ENCODE data around the gene SLC25A42. TPM values are rescaled to one million over a fixed set of nuclear protein-coding genes. Genes with fewer than 3 reads are reported as not detected.

Gene SLC25A42
- total RNA-seq, 1 experiment from 2014 or later = 8.1 TPM

DNA sequence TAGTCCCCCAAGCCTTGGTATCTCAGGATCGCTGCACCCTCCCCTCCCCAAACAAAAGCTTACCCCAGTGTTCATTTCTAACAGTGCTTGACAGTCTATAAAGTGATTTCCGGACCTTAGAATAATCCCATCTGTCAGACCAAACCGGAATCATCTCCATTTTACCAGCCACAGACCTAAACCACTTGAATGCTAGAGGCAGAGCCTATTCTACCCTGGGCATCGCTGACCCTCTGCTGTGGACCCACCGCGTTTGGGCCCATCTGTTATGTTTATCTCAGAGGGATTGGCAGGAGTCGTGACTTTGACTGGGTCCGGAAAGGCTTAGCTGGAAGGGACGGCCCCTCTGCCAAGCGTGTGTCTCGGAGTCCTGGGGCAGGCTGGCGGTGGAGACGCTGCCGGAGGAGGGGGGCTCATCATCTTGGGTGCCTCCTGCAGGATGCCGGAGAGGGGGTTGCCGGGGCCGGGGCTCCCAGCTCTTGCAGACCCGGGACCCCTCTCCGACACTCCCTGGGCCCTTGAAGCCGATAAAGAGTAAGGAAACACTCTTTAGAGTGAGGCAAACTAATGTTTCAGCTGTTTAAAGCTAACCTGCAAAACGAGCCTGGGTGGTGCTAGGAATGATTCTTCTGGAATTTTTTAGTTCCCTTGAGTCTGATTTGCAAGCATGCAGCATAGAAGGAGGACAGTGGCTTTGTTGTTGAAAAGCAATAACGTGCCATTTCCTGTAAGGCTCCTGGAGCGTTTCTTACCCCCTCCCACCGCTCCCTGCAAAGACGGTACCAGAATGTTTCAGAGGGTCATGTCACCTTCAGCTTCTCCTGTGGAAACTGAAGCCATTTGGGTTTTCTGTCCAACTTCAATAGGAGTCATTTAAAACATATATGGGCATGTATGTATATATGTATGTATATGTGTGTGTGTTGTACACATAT, 1.3 kb downstream of the SLC25A42 start (continued):
- TF ChIP-seq, protein P1, sequence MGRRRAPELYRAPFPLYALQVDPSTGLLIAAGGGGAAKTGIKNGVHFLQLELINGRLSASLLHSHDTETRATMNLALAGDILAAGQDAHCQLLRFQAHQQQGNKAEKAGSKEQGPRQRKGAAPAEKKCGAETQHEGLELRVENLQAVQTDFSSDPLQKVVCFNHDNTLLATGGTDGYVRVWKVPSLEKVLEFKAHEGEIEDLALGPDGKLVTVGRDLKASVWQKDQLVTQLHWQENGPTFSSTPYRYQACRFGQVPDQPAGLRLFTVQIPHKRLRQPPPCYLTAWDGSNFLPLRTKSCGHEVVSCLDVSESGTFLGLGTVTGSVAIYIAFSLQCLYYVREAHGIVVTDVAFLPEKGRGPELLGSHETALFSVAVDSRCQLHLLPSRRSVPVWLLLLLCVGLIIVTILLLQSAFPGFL (CRISPR knock-in tag; IDR thresholded peaks at IDR 0.05; ENCODE audit: borderline replicate concordance) = no peak
- TF ChIP-seq ELF4 (CRISPR knock-in tag; IDR thresholded peaks at IDR 0.05; ENCODE audit: low read depth) (no peak), ZNF671 (CRISPR knock-in tag; IDR thresholded peaks at IDR 0.05) (no peak), NFYB (CRISPR knock-in tag; conservative IDR thresholded peaks at IDR 0.05; ENCODE audit: low read depth) (no peak), OVOL2 (CRISPR knock-in tag; IDR thresholded peaks at IDR 0.05; ENCODE audit: borderline replicate concordance) (no peak), GTF2I (CRISPR knock-in tag; conservative IDR thresholded peaks at IDR 0.05) (no peak), EMX1 (CRISPR knock-in tag; IDR thresholded peaks at IDR 0.05) (no peak), IRF2 (CRISPR knock-in tag; IDR thresholded peaks at IDR 0.05; ENCODE audit: borderline replicate concordance, low read depth) (no peak), SOX15 (CRISPR knock-in tag; IDR thresholded peaks at IDR 0.05) (no peak), ZNF416 (CRISPR knock-in tag; IDR thresholded peaks at IDR 0.05) (no peak)
- TF ChIP-seq, protein P2, sequence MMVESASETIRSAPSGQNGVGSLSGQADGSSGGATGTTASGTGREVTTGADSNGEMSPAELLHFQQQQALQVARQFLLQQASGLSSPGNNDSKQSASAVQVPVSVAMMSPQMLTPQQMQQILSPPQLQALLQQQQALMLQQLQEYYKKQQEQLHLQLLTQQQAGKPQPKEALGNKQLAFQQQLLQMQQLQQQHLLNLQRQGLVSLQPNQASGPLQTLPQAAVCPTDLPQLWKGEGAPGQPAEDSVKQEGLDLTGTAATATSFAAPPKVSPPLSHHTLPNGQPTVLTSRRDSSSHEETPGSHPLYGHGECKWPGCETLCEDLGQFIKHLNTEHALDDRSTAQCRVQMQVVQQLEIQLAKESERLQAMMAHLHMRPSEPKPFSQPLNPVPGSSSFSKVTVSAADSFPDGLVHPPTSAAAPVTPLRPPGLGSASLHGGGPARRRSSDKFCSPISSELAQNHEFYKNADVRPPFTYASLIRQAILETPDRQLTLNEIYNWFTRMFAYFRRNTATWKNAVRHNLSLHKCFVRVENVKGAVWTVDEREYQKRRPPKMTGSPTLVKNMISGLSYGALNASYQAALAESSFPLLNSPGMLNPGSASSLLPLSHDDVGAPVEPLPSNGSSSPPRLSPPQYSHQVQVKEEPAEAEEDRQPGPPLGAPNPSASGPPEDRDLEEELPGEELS (CRISPR knock-in tag; IDR thresholded peaks at IDR 0.05) = no peak

DNA sequence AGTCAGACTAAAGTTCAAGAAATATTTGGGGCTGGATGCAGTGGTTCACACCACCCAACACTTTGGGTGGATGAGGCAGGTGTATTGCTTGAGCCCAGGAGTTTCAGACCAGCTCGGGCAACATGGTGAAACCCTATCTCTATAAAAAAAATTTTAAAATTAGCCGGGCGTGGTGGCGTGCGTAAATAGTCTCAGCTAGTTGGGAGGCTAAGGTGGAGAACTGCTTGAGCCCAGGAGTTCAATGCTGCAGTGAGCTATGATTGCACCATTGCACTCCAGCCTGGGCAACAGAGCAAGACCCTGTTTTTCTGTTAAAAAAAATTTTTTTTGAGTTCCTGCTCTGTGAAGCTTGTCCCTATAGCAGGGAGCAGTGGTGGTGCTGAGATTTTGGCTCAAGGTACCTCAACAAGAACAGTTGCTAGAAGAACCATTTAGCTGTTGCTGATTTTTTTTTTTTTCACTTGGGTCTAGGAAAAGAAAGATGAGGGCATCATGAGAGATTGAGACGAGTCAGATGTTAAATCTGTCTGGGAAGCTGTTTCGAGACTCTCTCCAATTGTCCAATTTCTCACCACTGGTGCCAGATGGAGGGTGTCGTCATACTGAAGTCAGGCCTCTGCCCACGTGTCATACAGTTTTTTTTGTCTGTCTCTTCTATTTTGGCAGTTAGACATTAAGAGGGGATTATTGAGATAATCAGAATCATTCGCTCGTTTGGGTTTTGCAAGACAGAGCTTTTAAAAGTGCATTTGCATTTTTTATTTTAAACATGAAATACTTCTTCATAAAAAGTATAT, 3.7 kb downstream of the SLC25A42 start:
- TF ChIP-seq EMX1 (CRISPR knock-in tag; IDR thresholded peaks at IDR 0.05) (no peak), NR3C1 (CRISPR knock-in tag; conservative IDR thresholded peaks at IDR 0.05; ENCODE audit: low read depth) (no peak), TCF7 (CRISPR knock-in tag; IDR thresholded peaks at IDR 0.05; ENCODE audit: low read depth) (no peak), OVOL2 (CRISPR knock-in tag; IDR thresholded peaks at IDR 0.05; ENCODE audit: borderline replicate concordance) (no peak), ELF4 (CRISPR knock-in tag; IDR thresholded peaks at IDR 0.05; ENCODE audit: low read depth) (no peak)
- ChIA-PET CTCF (interaction anchor here (0.7 to 2.3 kb wide), 4 partner anchors 43 to 158 kb away, joined by 3 to 15 read pairs (median 7); no protein-coding TSS in a partner anchor), POLR2A (no interaction called here)
- H3K4me3 Mint-ChIP-seq = no peak overlapping the region
- no peak for DNase-seq (ENCODE audit: low spot score)
- peaks cover 18% of the 10 kb centered on the region for H3K4me1 Mint-ChIP-seq
- no peak for ATAC-seq
- no peaks in the 10 kb centered on the region for H3K9me3 Mint-ChIP-seq
- no peak overlapping the region for H3K27ac Mint-ChIP-seq
- no peaks in the 10 kb centered on the region for H3K36me3 Mint-ChIP-seq
- H3K27me3 Mint-ChIP-seq (ENCODE audit: low read depth) = peaks cover 90% of the 10 kb centered on the region

DNA sequence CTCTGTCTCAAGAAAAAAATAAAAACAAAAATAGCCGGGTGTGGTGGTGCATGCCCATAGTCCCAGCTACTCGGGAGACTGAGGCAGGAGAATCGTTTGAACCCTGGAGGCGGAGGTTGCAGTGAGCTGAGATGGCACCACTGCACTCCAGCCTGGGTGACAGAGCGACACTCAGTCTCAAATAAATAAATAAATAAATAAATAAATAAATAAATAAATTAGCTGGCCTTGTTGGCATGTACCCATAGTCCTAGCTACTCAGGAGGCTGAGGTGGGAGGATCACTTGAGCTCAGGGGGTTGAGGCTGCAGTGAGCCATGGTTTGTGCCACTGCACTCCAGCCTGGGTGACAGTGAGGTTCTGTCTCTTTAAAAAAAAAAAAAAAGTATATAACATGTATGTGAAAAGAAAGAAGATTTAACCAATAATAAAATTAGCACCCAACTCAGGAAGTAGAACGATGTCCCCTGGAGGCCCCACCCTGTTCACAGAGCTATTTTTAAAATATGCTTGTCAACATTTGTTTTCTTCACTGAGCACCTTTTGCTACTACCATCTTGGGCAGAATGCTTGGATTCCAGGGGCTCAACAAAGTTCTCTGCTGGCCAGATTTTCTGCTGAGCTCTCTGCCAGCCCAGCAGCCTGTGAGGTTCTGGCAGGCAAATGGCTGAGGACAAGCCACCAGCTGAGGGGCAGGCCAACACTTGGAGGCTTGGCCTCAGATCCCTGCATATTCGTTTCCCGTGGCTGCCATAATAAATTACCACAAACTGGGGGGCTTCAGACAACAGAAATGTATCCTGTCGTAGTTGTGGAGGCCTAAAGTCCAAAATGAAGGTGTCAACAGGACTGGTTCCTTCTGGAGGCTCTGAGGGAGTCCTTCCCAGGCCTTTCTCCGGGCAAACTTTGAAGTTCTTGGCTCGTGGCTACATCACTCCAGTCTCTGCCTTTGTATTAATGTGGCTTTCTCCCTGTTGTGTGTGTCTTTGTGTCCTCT, 5.2 kb downstream of the SLC25A42 start:
- H3K9me3 Mint-ChIP-seq = no peaks in the 10 kb centered on the region
- DNase-seq (ENCODE audit: low spot score) (no peak), ATAC-seq (no peak)
- no peak for TF ChIP-seq SMAD4 (CRISPR knock-in tag; IDR thresholded peaks at IDR 0.05)
- no peak for TF ChIP-seq FOXK1 (CRISPR knock-in tag; IDR thresholded peaks at IDR 0.05)
- TF ChIP-seq, protein P3, sequence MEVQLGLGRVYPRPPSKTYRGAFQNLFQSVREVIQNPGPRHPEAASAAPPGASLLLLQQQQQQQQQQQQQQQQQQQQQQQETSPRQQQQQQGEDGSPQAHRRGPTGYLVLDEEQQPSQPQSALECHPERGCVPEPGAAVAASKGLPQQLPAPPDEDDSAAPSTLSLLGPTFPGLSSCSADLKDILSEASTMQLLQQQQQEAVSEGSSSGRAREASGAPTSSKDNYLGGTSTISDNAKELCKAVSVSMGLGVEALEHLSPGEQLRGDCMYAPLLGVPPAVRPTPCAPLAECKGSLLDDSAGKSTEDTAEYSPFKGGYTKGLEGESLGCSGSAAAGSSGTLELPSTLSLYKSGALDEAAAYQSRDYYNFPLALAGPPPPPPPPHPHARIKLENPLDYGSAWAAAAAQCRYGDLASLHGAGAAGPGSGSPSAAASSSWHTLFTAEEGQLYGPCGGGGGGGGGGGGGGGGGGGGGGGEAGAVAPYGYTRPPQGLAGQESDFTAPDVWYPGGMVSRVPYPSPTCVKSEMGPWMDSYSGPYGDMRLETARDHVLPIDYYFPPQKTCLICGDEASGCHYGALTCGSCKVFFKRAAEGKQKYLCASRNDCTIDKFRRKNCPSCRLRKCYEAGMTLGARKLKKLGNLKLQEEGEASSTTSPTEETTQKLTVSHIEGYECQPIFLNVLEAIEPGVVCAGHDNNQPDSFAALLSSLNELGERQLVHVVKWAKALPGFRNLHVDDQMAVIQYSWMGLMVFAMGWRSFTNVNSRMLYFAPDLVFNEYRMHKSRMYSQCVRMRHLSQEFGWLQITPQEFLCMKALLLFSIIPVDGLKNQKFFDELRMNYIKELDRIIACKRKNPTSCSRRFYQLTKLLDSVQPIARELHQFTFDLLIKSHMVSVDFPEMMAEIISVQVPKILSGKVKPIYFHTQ (CRISPR knock-in tag; IDR thresholded peaks at IDR 0.05) = no peak
- TF ChIP-seq, protein P4, sequence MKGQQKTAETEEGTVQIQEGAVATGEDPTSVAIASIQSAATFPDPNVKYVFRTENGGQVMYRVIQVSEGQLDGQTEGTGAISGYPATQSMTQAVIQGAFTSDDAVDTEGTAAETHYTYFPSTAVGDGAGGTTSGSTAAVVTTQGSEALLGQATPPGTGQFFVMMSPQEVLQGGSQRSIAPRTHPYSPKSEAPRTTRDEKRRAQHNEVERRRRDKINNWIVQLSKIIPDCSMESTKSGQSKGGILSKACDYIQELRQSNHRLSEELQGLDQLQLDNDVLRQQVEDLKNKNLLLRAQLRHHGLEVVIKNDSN (CRISPR knock-in tag; IDR thresholded peaks at IDR 0.05) = no peak
- no peak for TF ChIP-seq ZNF317 (CRISPR knock-in tag; IDR thresholded peaks at IDR 0.05; ENCODE audit: borderline replicate concordance, low read depth)
- TF ChIP-seq, protein P5, sequence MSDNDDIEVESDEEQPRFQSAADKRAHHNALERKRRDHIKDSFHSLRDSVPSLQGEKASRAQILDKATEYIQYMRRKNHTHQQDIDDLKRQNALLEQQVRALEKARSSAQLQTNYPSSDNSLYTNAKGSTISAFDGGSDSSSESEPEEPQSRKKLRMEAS (CRISPR knock-in tag; IDR thresholded peaks at IDR 0.05) = no peak
- TF ChIP-seq ELF4 (CRISPR knock-in tag; IDR thresholded peaks at IDR 0.05; ENCODE audit: low read depth) = no peak
- ChIA-PET CTCF (interaction anchor here (1.1 to 2.3 kb wide), 2 partner anchors 37 to 42 kb away, joined by 3 to 10 read pairs; no protein-coding TSS in a partner anchor), POLR2A (no interaction called here)
- peaks cover 98% of the 10 kb centered on the region for H3K27me3 Mint-ChIP-seq (ENCODE audit: low read depth)
- H3K27ac Mint-ChIP-seq = no peak overlapping the region
- H3K4me3 Mint-ChIP-seq = no peak overlapping the region
- peaks cover 11% of the 10 kb centered on the region for H3K4me1 Mint-ChIP-seq
- H3K36me3 Mint-ChIP-seq = no peaks in the 10 kb centered on the region
